Measurements from ENCODE around the gene HECW1.

The HECW1 gene

GRCh38 chr7:43148161-43148731 lies 35.8 kb downstream of the HECW1 start:
- no peak for DNase-seq

- DNase-seq: no peak
Measured at GRCh38 chr7:43151076-43151475, 38.6 kb downstream of the HECW1 start.

- DNase-seq: no peak
Measured at GRCh38 chr7:43152696-43153095, 40.2 kb downstream of the HECW1 start.

GRCh38 chr7:43155636-43156035 lies 43.2 kb downstream of the HECW1 start:
- DNase-seq: no peak

GRCh38 chr7:43163885-43164284 lies 51.4 kb downstream of the HECW1 start:
- no peak for DNase-seq

- no peak for DNase-seq
Measured at GRCh38 chr7:43164757-43165156, 52.3 kb downstream of the HECW1 start.

GRCh38 chr7:43166686-43167085 lies 54.2 kb downstream of the HECW1 start:
- no peak for DNase-seq

- DNase-seq: no peak
Measured at GRCh38 chr7:43169076-43169475, 56.6 kb downstream of the HECW1 start.

- no peak for DNase-seq
Measured at GRCh38 chr7:43170571-43170970, 58.1 kb downstream of the HECW1 start.

GRCh38 chr7:43175570-43176200 lies 63.2 kb downstream of the HECW1 start:
- no peak for DNase-seq

- no peak for DNase-seq
Measured at GRCh38 chr7:43179393-43179792, 66.9 kb downstream of the HECW1 start.

GRCh38 chr7:43192806-43193460 lies 80.5 kb downstream of the HECW1 start:
- no peak for DNase-seq

GRCh38 chr7:43193893-43194292 lies 81.4 kb downstream of the HECW1 start:
- DNase-seq: no peak

GRCh38 chr7:43195256-43195655 lies 82.8 kb downstream of the HECW1 start:
- DNase-seq: no peak

GRCh38 chr7:43195768-43196167 lies 83.3 kb downstream of the HECW1 start:
- no peak for DNase-seq

- no peak for DNase-seq
Measured at GRCh38 chr7:43196379-43196778, 83.9 kb downstream of the HECW1 start.

- DNase-seq: no peak
Measured at GRCh38 chr7:43198016-43198415, 85.6 kb downstream of the HECW1 start.

- no peak for DNase-seq
Measured at GRCh38 chr7:43198599-43199090, 86.2 kb downstream of the HECW1 start.

GRCh38 chr7:43199371-43200160 lies 87.1 kb downstream of the HECW1 start:
- no peak for DNase-seq

- DNase-seq: no peak
Measured at GRCh38 chr7:43201912-43202311, 89.5 kb downstream of the HECW1 start.

- DNase-seq: no peak
Measured at GRCh38 chr7:43204081-43204480, 91.6 kb downstream of the HECW1 start.

- no peak for DNase-seq
Measured at GRCh38 chr7:43205171-43205795, 92.8 kb downstream of the HECW1 start.

- DNase-seq: no peak
Measured at GRCh38 chr7:43208242-43208641, 95.8 kb downstream of the HECW1 start.

Data from activated gamma-delta T cell treated with Interleukin-2 at 50 U/mL for 16 hours (primary cell).